ENCODE results near the gene GRAMD4.

Gene GRAMD4

GRCh38 chr22:46663436-46664100 lies 43.4 kb downstream of the GRAMD4 start:
- ChIA-PET POLR2A (ENCODE audit: low non-redundant PET) (no interaction called here), CTCF (no interaction called here)

GRCh38 chr22:46664301-46664855 lies 44.2 kb downstream of the GRAMD4 start:
- CTCF ChIA-PET = no interaction called here
- POLR2A ChIA-PET (ENCODE audit: low non-redundant PET) = no interaction called here
- DNase-seq (ENCODE audit: low spot score) = no peak
- H3K27ac ChIP-seq = no peak overlapping the region
- TF ChIP-seq CTCF (conservative IDR thresholded peaks at IDR 0.05; ENCODE audit: low read depth) = no peak

More at GRCh38 chr22:46663436-46664100, 43.4 kb downstream of the GRAMD4 start:
- no peak for DNase-seq (ENCODE audit: low spot score)
- H3K27ac ChIP-seq = no peak overlapping the region
- no peak for TF ChIP-seq CTCF (conservative IDR thresholded peaks at IDR 0.05; ENCODE audit: low read depth)

- no peak overlapping the region for H3K27ac ChIP-seq
- ChIA-PET POLR2A (ENCODE audit: low non-redundant PET) (no interaction called here), CTCF (no interaction called here)
- no peak for DNase-seq (ENCODE audit: low spot score)
- no peak for TF ChIP-seq CTCF (conservative IDR thresholded peaks at IDR 0.05; ENCODE audit: low read depth)
Measured at GRCh38 chr22:46665151-46665695, 45.0 kb downstream of the GRAMD4 start.

- ChIA-PET CTCF (no interaction called here), POLR2A (ENCODE audit: low non-redundant PET) (no interaction called here)
- DNase-seq (ENCODE audit: low spot score) = no peak
- H3K27ac ChIP-seq = no peak overlapping the region
- no peak for TF ChIP-seq CTCF (conservative IDR thresholded peaks at IDR 0.05; ENCODE audit: low read depth)
Measured at GRCh38 chr22:46665751-46666280, 45.6 kb downstream of the GRAMD4 start.

GRCh38 chr22:46666577-46667244 lies 46.5 kb downstream of the GRAMD4 start:
- CTCF ChIA-PET = no interaction called here
- TF ChIP-seq CTCF (conservative IDR thresholded peaks at IDR 0.05; ENCODE audit: low read depth) = no peak
- H3K27ac ChIP-seq = no peak overlapping the region
- no peak for DNase-seq (ENCODE audit: low spot score)
- POLR2A ChIA-PET (ENCODE audit: low non-redundant PET) = no interaction called here

GRCh38 chr22:46667245-46667623 lies 47.0 kb downstream of the GRAMD4 start:
- CTCF ChIA-PET = no interaction called here
- no peak for DNase-seq (ENCODE audit: low spot score)
- TF ChIP-seq CTCF (conservative IDR thresholded peaks at IDR 0.05; ENCODE audit: low read depth) = no peak
- POLR2A ChIA-PET (ENCODE audit: low non-redundant PET) = no interaction called here
- no peak overlapping the region for H3K27ac ChIP-seq

All from RWPE1 (cell line).